Activated T-helper 17 cell treated with anti-CD3 and anti-CD28 coated beads, Interleukin-2, amount 50 U/mL, for 72 hours (primary cell): Measurements from ENCODE around the gene SLC23A2. TPM values are rescaled to one million over a fixed set of nuclear protein-coding genes. Genes with fewer than 3 reads are reported as not detected.
"Not testable (repeated sequence)": the region's sequence is repeated elsewhere in the genome, so short reads cannot be mapped to it uniquely, and the experiment has no call there.

Experiments used
- ATAC-seq: fragments of 150-1000 bp; cut with Tn5 transposase; replicated peaks from 2 replicates; pipeline ENCODE4 v1.10.0; 2021; ENCODE audit warnings: mild to moderate bottlenecking, moderate library complexity
- H3K27ac Mint-ChIP-seq: one replicate; pipeline ENCODE4 v1.8.0; 2022; ENCODE audit warnings: mixed read lengths
- H3K27me3 Mint-ChIP-seq: one replicate; pipeline ENCODE4 v1.8.0; 2022; ENCODE audit warnings: mixed read lengths
- H3K36me3 Mint-ChIP-seq: one replicate; pipeline ENCODE4 v1.8.0; 2022; ENCODE audit warnings: low read depth, mild to moderate bottlenecking, mixed read lengths
- H3K4me1 Mint-ChIP-seq: one replicate; pipeline ENCODE4 v1.8.0; 2022; ENCODE audit warnings: mixed read lengths
- H3K4me3 Mint-ChIP-seq: one replicate; pipeline ENCODE4 v1.8.0; 2022; ENCODE audit warnings: mild to moderate bottlenecking, mixed read lengths
- H3K9me3 Mint-ChIP-seq: one replicate; pipeline ENCODE4 v1.8.0; 2022; ENCODE audit warnings: mixed read lengths
- total RNA-seq, 2 donors: library from RNA; stranded (reverse); gene quantifications; one replicate each; pipeline ENCODE4 v1.2.3, GENCODE V29; 2022

Gene SLC23A2
- total RNA-seq, 2 donors from 2014 or later: 9.0 to 17.2 TPM

- peaks cover 25% of the 10 kb centered on the region for H3K36me3 Mint-ChIP-seq
- ATAC-seq: no peak
- peaks cover 10% of the 10 kb centered on the region for H3K4me1 Mint-ChIP-seq
- H3K9me3 Mint-ChIP-seq: no peaks in the 10 kb centered on the region
- H3K27ac Mint-ChIP-seq: no peak overlapping the region
- H3K4me3 Mint-ChIP-seq: no peak overlapping the region
- H3K27me3 Mint-ChIP-seq: no peaks in the 10 kb centered on the region
These were observed 56.6 kb downstream of the SLC23A2 start for GRCh38 chr20:4944518-4945313.

- Mint-ChIP-seq H3K27ac (peak overlapping the region; percentile 26), H3K9me3 (no peaks in the 10 kb centered on the region), H3K36me3 (peaks cover 12% of the 10 kb centered on the region), H3K4me1 (peaks cover 5% of the 10 kb centered on the region), H3K27me3 (no peaks in the 10 kb centered on the region), H3K4me3 (no peak overlapping the region)
- ATAC-seq: no peak
These were observed 59.0 kb downstream of the SLC23A2 start for GRCh38 chr20:4942331-4942730.

GRCh38 chr20:4937407-4938319 lies 63.6 kb downstream of the SLC23A2 start:
- Mint-ChIP-seq H3K4me3 (no peak overlapping the region), H3K9me3 (no peaks in the 10 kb centered on the region), H3K36me3 (peaks cover 6% of the 10 kb centered on the region)

GRCh38 chr20:4936851-4937406 lies 64.4 kb downstream of the SLC23A2 start:
- ATAC-seq: no peak
- Mint-ChIP-seq H3K4me1 (no peaks in the 10 kb centered on the region), H3K9me3 (no peaks in the 10 kb centered on the region), H3K36me3 (peaks cover 12% of the 10 kb centered on the region), H3K4me3 (no peak overlapping the region), H3K27ac (no peak overlapping the region), H3K27me3 (no peaks in the 10 kb centered on the region)

More at GRCh38 chr20:4937407-4938319, 63.6 kb downstream of the SLC23A2 start:
- Mint-ChIP-seq H3K4me1 (no peaks in the 10 kb centered on the region), H3K27ac (no peak overlapping the region), H3K27me3 (no peaks in the 10 kb centered on the region)
- ATAC-seq: no peak

GRCh38 chr20:4936392-4936850 lies 64.9 kb downstream of the SLC23A2 start:
- H3K9me3 Mint-ChIP-seq: no peaks in the 10 kb centered on the region
- no peaks in the 10 kb centered on the region for H3K4me1 Mint-ChIP-seq
- ATAC-seq: no peak
- peaks cover 17% of the 10 kb centered on the region for H3K36me3 Mint-ChIP-seq
- H3K27ac Mint-ChIP-seq: no peak overlapping the region
- H3K4me3 Mint-ChIP-seq: no peak overlapping the region
- H3K27me3 Mint-ChIP-seq: no peaks in the 10 kb centered on the region

DNA sequence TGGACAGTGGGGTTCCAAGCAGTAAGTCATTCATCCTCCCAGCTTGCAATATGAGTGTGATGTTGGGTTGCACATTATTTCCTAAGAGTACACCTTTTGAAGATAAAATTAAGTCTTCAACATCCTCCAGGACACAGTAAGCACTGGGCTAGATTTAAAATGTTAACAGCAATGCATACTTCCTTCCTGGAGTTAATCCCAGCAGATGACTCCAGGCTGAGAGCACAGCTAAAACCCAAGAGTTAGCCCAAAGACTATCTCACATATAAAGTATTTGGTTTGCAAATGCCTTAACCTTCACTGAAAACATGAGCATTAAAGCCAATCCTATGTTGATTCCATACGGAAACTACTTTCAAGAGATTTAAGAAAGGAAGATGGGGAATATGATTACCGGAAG lies 69.2 kb downstream of the SLC23A2 start:
- H3K9me3 Mint-ChIP-seq: no peaks in the 10 kb centered on the region
- H3K4me1 Mint-ChIP-seq: peaks cover 11% of the 10 kb centered on the region
- peaks cover 33% of the 10 kb centered on the region for H3K36me3 Mint-ChIP-seq
- no peak overlapping the region for H3K27ac Mint-ChIP-seq
- no peaks in the 10 kb centered on the region for H3K27me3 Mint-ChIP-seq
- ATAC-seq: no peak
- no peak overlapping the region for H3K4me3 Mint-ChIP-seq

GRCh38 chr20:4929686-4930397 lies 71.5 kb downstream of the SLC23A2 start:
- Mint-ChIP-seq H3K9me3 (no peaks in the 10 kb centered on the region), H3K27ac (no peak overlapping the region), H3K36me3 (peaks cover 33% of the 10 kb centered on the region), H3K4me1 (peaks cover 11% of the 10 kb centered on the region), H3K4me3 (no peak overlapping the region), H3K27me3 (no peaks in the 10 kb centered on the region)
- no peak for ATAC-seq

GRCh38 chr20:4926531-4927156 lies 74.7 kb downstream of the SLC23A2 start:
- no peaks in the 10 kb centered on the region for H3K9me3 Mint-ChIP-seq
- H3K4me3 Mint-ChIP-seq: no peak overlapping the region
- peak overlapping the region; percentile 4 for H3K27ac Mint-ChIP-seq
- H3K27me3 Mint-ChIP-seq: no peaks in the 10 kb centered on the region
- peaks cover 41% of the 10 kb centered on the region for H3K36me3 Mint-ChIP-seq
- H3K4me1 Mint-ChIP-seq: peaks cover 16% of the 10 kb centered on the region
- ATAC-seq: no peak

DNA sequence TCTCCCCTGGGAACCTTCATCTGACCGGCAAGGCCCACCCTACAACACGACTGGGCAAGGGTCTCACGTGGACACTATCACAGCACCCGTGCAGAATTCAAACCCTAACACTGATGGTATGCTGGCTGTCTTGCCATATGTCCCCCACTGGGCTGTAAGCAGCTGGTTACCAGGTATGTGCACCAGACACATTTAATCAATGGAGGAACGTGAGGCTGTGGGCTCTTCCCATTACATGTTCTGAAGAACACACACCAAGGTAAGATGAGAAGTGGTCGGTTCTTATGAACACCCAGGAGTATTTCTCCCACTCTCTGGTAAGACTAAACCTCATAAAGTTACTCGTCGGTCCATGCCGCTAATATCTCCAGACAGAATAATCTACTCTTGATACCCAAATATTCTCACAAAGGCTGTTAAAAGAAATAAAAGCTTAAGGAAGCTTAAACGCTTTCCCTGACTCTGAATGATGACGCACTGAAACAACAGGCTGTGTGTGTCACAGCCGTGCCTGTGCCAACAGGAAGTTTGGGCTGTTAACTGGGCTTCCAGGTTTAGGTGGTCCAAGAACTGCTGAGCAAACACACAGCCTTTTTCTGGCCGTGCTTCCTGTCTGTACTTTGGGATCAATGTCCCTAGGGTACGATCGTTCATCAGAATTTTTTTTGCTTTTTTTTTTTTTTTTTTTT lies 75.3 kb downstream of the SLC23A2 start:
- H3K4me3 Mint-ChIP-seq: no peak overlapping the region
- ATAC-seq: no peak
- H3K36me3 Mint-ChIP-seq: peaks cover 35% of the 10 kb centered on the region
- no peaks in the 10 kb centered on the region for H3K9me3 Mint-ChIP-seq
- H3K4me1 Mint-ChIP-seq: peaks cover 16% of the 10 kb centered on the region
- no peaks in the 10 kb centered on the region for H3K27me3 Mint-ChIP-seq
- H3K27ac Mint-ChIP-seq: peak overlapping the region; percentile 4

GRCh38 chr20:4924446-4924845 lies 76.9 kb downstream of the SLC23A2 start:
- Mint-ChIP-seq H3K36me3 (peaks cover 23% of the 10 kb centered on the region), H3K9me3 (no peaks in the 10 kb centered on the region), H3K4me3 (no peak overlapping the region), H3K4me1 (peaks cover 11% of the 10 kb centered on the region), H3K27me3 (no peaks in the 10 kb centered on the region), H3K27ac (peak overlapping the region; percentile 64)
- no peak for ATAC-seq

- Mint-ChIP-seq H3K4me3 (no peak overlapping the region), H3K27ac (peak overlapping the region; percentile 64), H3K4me1 (peaks cover 11% of the 10 kb centered on the region), H3K27me3 (no peaks in the 10 kb centered on the region), H3K36me3 (peaks cover 19% of the 10 kb centered on the region), H3K9me3 (no peaks in the 10 kb centered on the region)
- no peak for ATAC-seq
These were observed 77.3 kb downstream of the SLC23A2 start for GRCh38 chr20:4924032-4924431.

DNA sequence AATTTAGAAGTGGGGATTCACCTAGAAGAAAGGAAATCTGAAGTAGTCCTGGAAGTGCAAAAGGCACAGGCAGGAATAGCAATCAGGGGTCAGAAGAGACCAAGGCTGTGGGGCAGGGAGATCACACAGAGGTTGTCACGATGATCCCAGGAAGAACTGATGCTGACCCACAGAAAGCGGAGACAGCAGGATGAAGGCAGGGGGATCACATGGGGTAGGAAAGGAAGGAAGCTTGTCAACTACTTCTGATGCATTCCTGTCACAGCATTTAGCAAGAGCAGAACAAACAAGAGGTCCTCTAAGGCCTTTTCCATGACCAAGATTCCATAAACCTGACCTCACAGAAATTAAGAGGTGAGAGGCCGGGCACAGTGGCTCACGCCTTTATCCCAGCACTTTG lies 79.1 kb downstream of the SLC23A2 start:
- peaks cover 5% of the 10 kb centered on the region for H3K4me1 Mint-ChIP-seq
- H3K9me3 Mint-ChIP-seq: no peaks in the 10 kb centered on the region
- no peak for ATAC-seq
- H3K27ac Mint-ChIP-seq: peak overlapping the region; percentile 82
- no peaks in the 10 kb centered on the region for H3K27me3 Mint-ChIP-seq
- no peak overlapping the region for H3K4me3 Mint-ChIP-seq
- H3K36me3 Mint-ChIP-seq: peaks cover 18% of the 10 kb centered on the region

DNA sequence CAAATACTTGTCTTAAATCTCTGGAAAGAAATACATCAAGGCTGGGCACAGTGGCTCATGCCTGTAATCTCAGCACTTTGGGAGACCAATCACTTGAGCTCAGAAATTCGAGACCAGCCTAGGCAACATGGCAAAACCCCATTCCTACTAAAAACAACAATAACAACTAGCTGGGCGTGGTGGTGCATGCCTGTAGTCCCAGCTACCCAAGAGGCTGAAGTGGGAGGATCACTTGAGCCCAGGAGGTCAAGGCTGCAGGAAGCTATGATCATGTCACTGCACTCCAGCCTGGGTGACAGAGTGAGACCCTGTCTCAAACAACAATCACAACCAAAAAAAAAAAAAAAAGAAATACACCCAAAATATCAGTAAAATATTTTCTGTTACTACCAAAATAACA lies 80.0 kb downstream of the SLC23A2 start:
- H3K27ac Mint-ChIP-seq, H3K9me3 Mint-ChIP-seq, H3K4me3 Mint-ChIP-seq, ATAC-seq, H3K4me1 Mint-ChIP-seq, H3K27me3 Mint-ChIP-seq: not testable (repeated sequence)
- H3K36me3 Mint-ChIP-seq: peaks cover 18% of the 10 kb centered on the region
